Epidermal melanocyte (primary cell): Measurements from ENCODE around the gene RANBP1.

ENCODE experiments used
- DNase-seq: peaks from one replicate; pipeline ENCODE4 v3.0.0; 2011; ENCODE audit warnings: low spot score; ENCODE audit not compliant: insufficient read length

The RANBP1 gene

GRCh38 chr22:20135806-20136602 is 20.1 kb downstream of the RANBP1 start:
- DNase-seq, result no peak

GRCh38 chr22:20136603-20136873 is 20.6 kb downstream of the RANBP1 start:
- no peak for DNase-seq

- DNase-seq, result no peak
Observed at GRCh38 chr22:20137113-20137512, 21.2 kb downstream of the RANBP1 start.

GRCh38 chr22:20137671-20138416 is 21.9 kb downstream of the RANBP1 start:
- no peak for DNase-seq

GRCh38 chr22:20138417-20138738 is 22.5 kb downstream of the RANBP1 start:
- no peak for DNase-seq

GRCh38 chr22:20138868-20139267 is 23.0 kb downstream of the RANBP1 start:
- DNase-seq, result no peak

- no peak for DNase-seq
Observed at GRCh38 chr22:20139391-20140106, 23.6 kb downstream of the RANBP1 start.

GRCh38 chr22:20140107-20140445 is 24.2 kb downstream of the RANBP1 start:
- DNase-seq, result no peak

GRCh38 chr22:20140521-20140964 is 24.6 kb downstream of the RANBP1 start:
- no peak for DNase-seq

GRCh38 chr22:20141186-20142077 is 25.5 kb downstream of the RANBP1 start:
- no peak for DNase-seq

- no peak for DNase-seq
Observed at GRCh38 chr22:20142711-20143621, 27.1 kb downstream of the RANBP1 start.

- no peak for DNase-seq
Observed at GRCh38 chr22:20143883-20144665, 28.2 kb downstream of the RANBP1 start.

- no peak for DNase-seq
Observed at GRCh38 chr22:20145206-20145831, 29.4 kb downstream of the RANBP1 start.

GRCh38 chr22:20145832-20146223 is 29.9 kb downstream of the RANBP1 start:
- DNase-seq, result no peak

GRCh38 chr22:20146777-20147176 is 30.9 kb downstream of the RANBP1 start:
- DNase-seq, result no peak

GRCh38 chr22:20147237-20147988 is 31.5 kb downstream of the RANBP1 start:
- no peak for DNase-seq

- no peak for DNase-seq
Observed at GRCh38 chr22:20148414-20148813, 32.5 kb downstream of the RANBP1 start.
